ENCODE results near the gene KDM1A.

Gene KDM1A

DNA sequence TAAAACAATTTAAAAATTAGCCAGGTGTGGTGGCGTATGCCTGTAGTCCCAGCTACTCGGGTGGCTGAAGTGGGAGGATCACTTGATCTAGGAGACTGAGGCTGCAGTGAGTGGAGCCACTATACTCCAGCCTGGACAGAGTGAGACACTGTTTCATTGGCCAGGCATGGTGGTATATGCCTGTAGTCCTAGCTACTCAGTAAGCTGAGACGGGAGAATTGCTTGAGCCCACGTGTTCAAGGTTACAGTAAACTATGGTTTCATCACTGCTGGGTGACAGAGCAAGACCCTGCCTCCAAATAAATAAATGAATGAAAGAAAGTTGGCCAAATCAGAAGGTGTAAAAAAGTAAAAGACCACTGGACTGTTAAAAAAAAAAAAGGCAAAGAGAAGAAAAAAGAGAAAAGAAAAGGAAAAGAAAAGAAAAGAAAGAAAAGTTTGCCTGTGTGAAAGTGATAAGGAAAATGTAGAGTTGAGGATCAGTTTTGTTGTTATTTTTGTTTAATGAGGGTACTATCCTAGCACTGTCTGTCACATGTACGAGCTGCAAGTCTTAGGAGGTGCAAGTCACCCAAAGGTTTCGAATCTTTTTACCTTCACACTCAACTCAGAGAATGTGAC lies 97.1 kb downstream of the KDM1A start:
- H3K4me3 ChIP-seq (ENCODE audit: low read depth, low read length) = no peak overlapping the region
- DNase-seq = no peak
- H3K27me3 ChIP-seq = no peaks in the 10 kb centered on the region
- H3K36me3 ChIP-seq = no peaks in the 10 kb centered on the region
- H3K9me3 ChIP-seq = no peaks in the 10 kb centered on the region
- no peaks in the 10 kb centered on the region for H3K4me1 ChIP-seq
- no peak for TF ChIP-seq CTCF (IDR thresholded peaks at IDR 0.05; ENCODE audit: low read depth, low read length)

GRCh38 chr1:23116921-23117699 lies 97.8 kb downstream of the KDM1A start:
- Histone ChIP-seq H3K27me3 (no peaks in the 10 kb centered on the region), H3K9me3 (no peaks in the 10 kb centered on the region), H3K4me1 (no peaks in the 10 kb centered on the region), H3K4me3 (ENCODE audit: low read depth, low read length) (no peak overlapping the region), H3K36me3 (no peaks in the 10 kb centered on the region)
- no peak for TF ChIP-seq CTCF (IDR thresholded peaks at IDR 0.05; ENCODE audit: low read depth, low read length)
- no peak for DNase-seq

DNA sequence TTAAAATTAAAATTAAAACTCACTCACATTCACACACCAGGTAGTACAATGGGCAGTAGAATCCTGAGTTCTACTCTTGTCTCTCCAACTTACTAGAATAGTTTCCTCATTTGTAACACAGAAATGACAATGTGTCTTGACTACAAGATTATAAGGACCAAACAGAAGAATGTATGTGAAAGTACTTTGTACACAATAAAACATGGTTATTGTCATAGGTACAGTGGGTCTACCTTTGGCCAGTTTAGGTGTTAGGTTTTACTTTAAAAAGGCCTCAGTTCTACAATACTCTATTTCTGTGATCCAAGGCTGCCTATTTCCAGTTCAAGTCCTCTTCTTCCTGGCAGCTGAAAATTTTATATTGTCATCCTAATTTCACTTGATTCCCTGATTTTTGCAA lies 99.1 kb downstream of the KDM1A start:
- DNase-seq = no peak
- Histone ChIP-seq H3K4me1 (no peaks in the 10 kb centered on the region), H3K36me3 (no peaks in the 10 kb centered on the region), H3K9me3 (no peaks in the 10 kb centered on the region), H3K4me3 (ENCODE audit: low read depth, low read length) (no peak overlapping the region), H3K27me3 (no peaks in the 10 kb centered on the region)
- no peak for TF ChIP-seq CTCF (IDR thresholded peaks at IDR 0.05; ENCODE audit: low read depth, low read length)

- no peaks in the 10 kb centered on the region for H3K36me3 ChIP-seq
- H3K4me3 ChIP-seq (ENCODE audit: low read depth, low read length) = no peak overlapping the region
- H3K9me3 ChIP-seq = no peaks in the 10 kb centered on the region
- no peaks in the 10 kb centered on the region for H3K4me1 ChIP-seq
- H3K27me3 ChIP-seq = no peaks in the 10 kb centered on the region
- no peak for TF ChIP-seq CTCF (IDR thresholded peaks at IDR 0.05; ENCODE audit: low read depth, low read length)
- DNase-seq = no peak
These were observed 99.9 kb downstream of the KDM1A start for GRCh38 chr1:23118957-23119792.

- Histone ChIP-seq H3K4me3 (ENCODE audit: low read depth, low read length) (no peak overlapping the region), H3K36me3 (no peaks in the 10 kb centered on the region), H3K4me1 (no peaks in the 10 kb centered on the region), H3K27me3 (no peaks in the 10 kb centered on the region), H3K9me3 (no peaks in the 10 kb centered on the region)
- DNase-seq = no peak
- no peak for TF ChIP-seq CTCF (IDR thresholded peaks at IDR 0.05; ENCODE audit: low read depth, low read length)
These were observed 101.1 kb downstream of the KDM1A start for GRCh38 chr1:23120383-23120782.
